KBM-7 (cell line): Measurements from ENCODE around the gene FBXO4.
A peak's percentile ranks its signal among the peaks of the same experiment; 100 is the strongest.
"Not testable (repeated sequence)": the region's sequence is repeated elsewhere in the genome, so short reads cannot be mapped to it uniquely, and the experiment has no call there.

ENCODE experiments used
- DNase-seq: peaks from one replicate; pipeline ENCODE4 v3.0.0-alpha.2; 2015
- in situ Hi-C: fragments of 300-500 bp; cut with MboI; formaldehyde crosslinking; loops from 2 replicates; pipeline ENCODE4 v1.14.3; 2020; ENCODE audit warnings: low sequenced_read_pairs, low pct_unique_long_range_greater_than_20kb, mixed read lengths

Gene FBXO4

GRCh38 chr5:41921166-41921565 is 3.9 kb upstream of the FBXO4 start:
- no peak for DNase-seq
- in situ Hi-C loops: no loop called here

GRCh38 chr5:41921874-41922273 is 3.2 kb upstream of the FBXO4 start:
- in situ Hi-C loops: no loop called here
- DNase-seq: no peak

- DNase-seq: no peak
- in situ Hi-C loops: no loop called here
Measured at GRCh38 chr5:41924526-41924871, 582 bp upstream of the FBXO4 start.

- in situ Hi-C loops: no loop called here
- peak; percentile 53 for DNase-seq
Measured at GRCh38 chr5:41925555-41925951, 472 bp downstream of the FBXO4 start.

- DNase-seq: no peak
- in situ Hi-C loops: no loop called here
Measured at GRCh38 chr5:41927604-41928003, 2.5 kb downstream of the FBXO4 start.

GRCh38 chr5:41929035-41929434 is 4.0 kb downstream of the FBXO4 start:
- in situ Hi-C loops: no loop called here
- DNase-seq: no peak

- in situ Hi-C loops: no loop called here
- no peak for DNase-seq
Measured at GRCh38 chr5:41932770-41933169, 7.7 kb downstream of the FBXO4 start.

- in situ Hi-C loops: no loop called here
- no peak for DNase-seq
Measured at GRCh38 chr5:41935544-41935943, 10.5 kb downstream of the FBXO4 start.

- in situ Hi-C loops: no loop called here
- no peak for DNase-seq
Measured at GRCh38 chr5:41940641-41941040, 15.6 kb downstream of the FBXO4 start.

GRCh38 chr5:41945332-41945955 is 20.4 kb downstream of the FBXO4 start:
- DNase-seq, in situ Hi-C loops: not testable (repeated sequence)

GRCh38 chr5:41951224-41951623 is 26.1 kb downstream of the FBXO4 start:
- in situ Hi-C loops: no loop called here
- no peak for DNase-seq

- in situ Hi-C loops: no loop called here
- no peak for DNase-seq
Measured at GRCh38 chr5:41954286-41954685, 29.2 kb downstream of the FBXO4 start.

- no peak for DNase-seq
- in situ Hi-C loops: no loop called here
Measured at GRCh38 chr5:41955432-41956024, 30.4 kb downstream of the FBXO4 start.

GRCh38 chr5:41956943-41957342 is 31.9 kb downstream of the FBXO4 start:
- no peak for DNase-seq
- in situ Hi-C loops: no loop called here

- no peak for DNase-seq
- in situ Hi-C loops: no loop called here
Measured at GRCh38 chr5:41960481-41960880, 35.4 kb downstream of the FBXO4 start.

- in situ Hi-C loops: no loop called here
- no peak for DNase-seq
Measured at GRCh38 chr5:41961736-41962135, 36.7 kb downstream of the FBXO4 start.

GRCh38 chr5:41962491-41962890 is 37.4 kb downstream of the FBXO4 start:
- in situ Hi-C loops: no loop called here
- DNase-seq: no peak

GRCh38 chr5:41966401-41967105 is 41.5 kb downstream of the FBXO4 start:
- in situ Hi-C loops: no loop called here
- no peak for DNase-seq

- DNase-seq: no peak
- in situ Hi-C loops: no loop called here
Measured at GRCh38 chr5:41967401-41967800, 42.3 kb downstream of the FBXO4 start.

GRCh38 chr5:41968153-41968723 is 43.2 kb downstream of the FBXO4 start:
- DNase-seq: no peak
- in situ Hi-C loops: no loop called here
